ENCODE data around the gene CXCL9.
"Not testable (repeated sequence)": the region's sequence is repeated elsewhere in the genome, so short reads cannot be mapped to it uniquely, and the experiment has no call there.

The CXCL9 gene

GRCh38 chr4:76007089-76007862 lies at the start of gene CXCL9:
Gene CXCL9 (minus strand): TSS chr4:76007509. CDS start chr4:76007449, 60 bp downstream.
- Histone ChIP-seq H3K9me3 (ENCODE audit: insufficient read depth, low read depth, low read length) (no peaks in the 10 kb centered on the region), H3K4me3 (ENCODE audit: low read length) (no peak within 1 kb of the TSS), H3K27ac (ENCODE audit: low read length) (no peak within 1 kb of the TSS), H3K4me1 (ENCODE audit: insufficient read depth, low read length) (peaks cover 8% of the 10 kb centered on the region), H3K9ac (ENCODE audit: low read depth, low read length) (no peak within 1 kb of the TSS), H3K36me3 (ENCODE audit: insufficient read depth, low read depth, low read length) (no peaks in the 10 kb centered on the region), H3K27me3 (ENCODE audit: insufficient read depth, low read length) (no peaks in the 10 kb centered on the region)

- Histone ChIP-seq H3K9ac (ENCODE audit: low read depth, low read length) (no peak overlapping the region), H3K9me3 (ENCODE audit: insufficient read depth, low read depth, low read length) (no peaks in the 10 kb centered on the region), H3K27ac (ENCODE audit: low read length) (no peak overlapping the region), H3K4me3 (ENCODE audit: low read length) (no peak overlapping the region), H3K36me3 (ENCODE audit: insufficient read depth, low read depth, low read length) (no peaks in the 10 kb centered on the region), H3K4me1 (ENCODE audit: insufficient read depth, low read length) (peaks cover 24% of the 10 kb centered on the region), H3K27me3 (ENCODE audit: insufficient read depth, low read length) (no peaks in the 10 kb centered on the region)
Observed at GRCh38 chr4:76055421-76055820, 48.1 kb upstream of the CXCL9 start.

GRCh38 chr4:76055016-76055415 lies 47.7 kb upstream of the CXCL9 start:
- peaks cover 24% of the 10 kb centered on the region for H3K4me1 ChIP-seq (ENCODE audit: insufficient read depth, low read length)
- no peaks in the 10 kb centered on the region for H3K36me3 ChIP-seq (ENCODE audit: insufficient read depth, low read depth, low read length)
- no peak overlapping the region for H3K9ac ChIP-seq (ENCODE audit: low read depth, low read length)
- no peaks in the 10 kb centered on the region for H3K27me3 ChIP-seq (ENCODE audit: insufficient read depth, low read length)
- no peak overlapping the region for H3K27ac ChIP-seq (ENCODE audit: low read length)
- H3K9me3 ChIP-seq (ENCODE audit: insufficient read depth, low read depth, low read length), result no peaks in the 10 kb centered on the region
- no peak overlapping the region for H3K4me3 ChIP-seq (ENCODE audit: low read length)

DNA sequence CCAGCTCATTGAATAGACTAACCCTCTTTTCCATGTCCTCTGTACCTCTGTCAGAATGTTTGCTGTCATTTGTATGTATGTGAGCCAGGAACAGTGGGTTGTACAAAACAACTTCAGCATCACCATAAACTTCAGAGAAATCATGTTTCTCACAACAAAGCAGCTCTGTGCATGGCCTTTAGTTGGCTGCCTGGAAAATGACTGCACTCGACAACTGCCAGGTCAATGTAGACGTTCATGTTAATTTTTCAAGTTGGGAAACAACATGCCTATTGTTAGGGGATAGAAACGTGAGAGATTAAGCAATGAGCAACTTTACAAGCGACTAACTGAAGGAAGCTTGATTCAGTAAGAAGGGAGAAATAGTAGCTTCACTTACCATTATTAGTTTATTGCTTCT lies 46.4 kb upstream of the CXCL9 start:
- no peak overlapping the region for H3K4me3 ChIP-seq (ENCODE audit: low read length)

DNA sequence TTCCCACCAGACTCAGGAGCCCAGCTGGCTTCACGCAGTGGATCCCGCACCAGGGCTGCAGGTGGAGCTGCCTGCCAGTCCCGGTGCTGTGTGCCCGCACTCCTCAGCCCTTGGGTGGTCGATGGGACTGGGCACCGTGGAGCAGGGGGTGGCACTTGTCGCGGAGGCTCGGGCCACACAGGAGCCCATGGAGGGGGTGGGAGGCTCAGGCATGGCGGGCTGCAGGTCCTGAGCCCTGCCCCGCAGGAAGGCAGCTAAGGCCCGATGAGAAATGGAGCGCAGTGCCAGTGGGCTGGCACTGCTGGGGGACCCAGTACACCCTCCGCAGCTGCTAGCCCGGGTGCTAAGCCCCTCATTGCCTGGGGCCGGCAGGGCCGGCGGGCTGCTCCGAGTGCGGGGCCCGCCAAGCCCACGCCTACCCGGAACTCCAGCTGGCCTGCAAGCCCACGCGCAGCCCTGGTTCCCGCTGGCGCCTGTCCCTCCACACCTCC lies 43.3 kb upstream of the CXCL9 start:
- not testable (repeated sequence) for H3K4me3 ChIP-seq (ENCODE audit: low read length); H3K9ac ChIP-seq (ENCODE audit: low read depth, low read length); H3K36me3 ChIP-seq (ENCODE audit: insufficient read depth, low read depth, low read length); H3K27ac ChIP-seq (ENCODE audit: low read length); H3K9me3 ChIP-seq (ENCODE audit: insufficient read depth, low read depth, low read length); H3K27me3 ChIP-seq (ENCODE audit: insufficient read depth, low read length)
- peaks cover 15% of the 10 kb centered on the region for H3K4me1 ChIP-seq (ENCODE audit: insufficient read depth, low read length)

More for the DNA sequence above, 46.4 kb upstream of the CXCL9 start:
- Histone ChIP-seq H3K27me3 (ENCODE audit: insufficient read depth, low read length) (no peaks in the 10 kb centered on the region), H3K9me3 (ENCODE audit: insufficient read depth, low read depth, low read length) (no peaks in the 10 kb centered on the region), H3K4me1 (ENCODE audit: insufficient read depth, low read length) (peaks cover 24% of the 10 kb centered on the region), H3K27ac (ENCODE audit: low read length) (no peak overlapping the region), H3K9ac (ENCODE audit: low read depth, low read length) (no peak overlapping the region), H3K36me3 (ENCODE audit: insufficient read depth, low read depth, low read length) (no peaks in the 10 kb centered on the region)

GRCh38 chr4:76049860-76050416 lies 42.6 kb upstream of the CXCL9 start:
- H3K4me3 ChIP-seq (ENCODE audit: low read length); H3K36me3 ChIP-seq (ENCODE audit: insufficient read depth, low read depth, low read length); H3K9me3 ChIP-seq (ENCODE audit: insufficient read depth, low read depth, low read length); H3K27ac ChIP-seq (ENCODE audit: low read length); H3K4me1 ChIP-seq (ENCODE audit: insufficient read depth, low read length); H3K9ac ChIP-seq (ENCODE audit: low read depth, low read length); H3K27me3 ChIP-seq (ENCODE audit: insufficient read depth, low read length): not testable (repeated sequence)

DNA sequence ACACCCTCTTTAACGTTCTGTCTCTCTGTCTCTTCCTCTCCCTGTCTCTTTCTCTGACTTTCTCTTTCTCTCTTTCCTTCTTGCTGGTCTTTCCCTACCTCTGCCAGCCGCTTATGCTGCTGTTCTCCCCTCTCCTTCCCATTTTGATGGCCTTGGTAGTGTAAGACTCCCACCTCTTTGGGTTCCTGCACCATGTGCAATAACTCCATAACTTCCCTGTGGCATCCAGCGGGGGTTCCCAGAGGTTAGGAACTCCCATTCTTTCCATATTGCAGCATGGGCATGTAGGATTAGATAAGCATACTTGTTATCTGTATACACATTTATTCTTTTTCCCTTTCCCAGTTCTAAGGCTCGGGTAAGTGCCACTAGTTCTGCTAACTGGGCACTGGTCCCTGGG lies 37.4 kb upstream of the CXCL9 start:
- not testable (repeated sequence) for H3K9ac ChIP-seq (ENCODE audit: low read depth, low read length); H3K4me1 ChIP-seq (ENCODE audit: insufficient read depth, low read length); H3K27me3 ChIP-seq (ENCODE audit: insufficient read depth, low read length); H3K9me3 ChIP-seq (ENCODE audit: insufficient read depth, low read depth, low read length); H3K36me3 ChIP-seq (ENCODE audit: insufficient read depth, low read depth, low read length); H3K27ac ChIP-seq (ENCODE audit: low read length); H3K4me3 ChIP-seq (ENCODE audit: low read length)

DNA sequence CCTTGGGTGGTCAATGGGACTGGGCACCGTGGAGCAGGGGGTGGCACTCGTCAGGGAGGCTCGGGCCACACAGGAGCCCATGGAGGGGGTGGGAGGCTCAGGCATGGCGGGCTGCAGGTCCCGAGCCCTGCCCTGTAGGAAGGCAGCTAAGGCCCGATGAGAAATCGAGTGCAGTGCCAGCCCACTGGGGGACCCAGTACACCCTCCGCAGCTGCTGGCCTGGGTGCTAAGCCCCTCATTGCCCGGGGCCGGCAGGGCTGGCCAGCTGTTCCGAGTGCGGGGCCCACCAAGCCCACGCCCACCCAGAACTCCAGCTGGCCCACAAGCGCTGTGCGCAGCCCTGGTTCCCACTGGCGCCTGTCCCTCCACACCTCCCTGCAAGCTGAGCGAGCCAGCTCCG lies 36.0 kb upstream of the CXCL9 start:
- not testable (repeated sequence) for H3K9ac ChIP-seq (ENCODE audit: low read depth, low read length); H3K27me3 ChIP-seq (ENCODE audit: insufficient read depth, low read length); H3K4me3 ChIP-seq (ENCODE audit: low read length); H3K36me3 ChIP-seq (ENCODE audit: insufficient read depth, low read depth, low read length); H3K4me1 ChIP-seq (ENCODE audit: insufficient read depth, low read length); H3K27ac ChIP-seq (ENCODE audit: low read length); H3K9me3 ChIP-seq (ENCODE audit: insufficient read depth, low read depth, low read length)

DNA sequence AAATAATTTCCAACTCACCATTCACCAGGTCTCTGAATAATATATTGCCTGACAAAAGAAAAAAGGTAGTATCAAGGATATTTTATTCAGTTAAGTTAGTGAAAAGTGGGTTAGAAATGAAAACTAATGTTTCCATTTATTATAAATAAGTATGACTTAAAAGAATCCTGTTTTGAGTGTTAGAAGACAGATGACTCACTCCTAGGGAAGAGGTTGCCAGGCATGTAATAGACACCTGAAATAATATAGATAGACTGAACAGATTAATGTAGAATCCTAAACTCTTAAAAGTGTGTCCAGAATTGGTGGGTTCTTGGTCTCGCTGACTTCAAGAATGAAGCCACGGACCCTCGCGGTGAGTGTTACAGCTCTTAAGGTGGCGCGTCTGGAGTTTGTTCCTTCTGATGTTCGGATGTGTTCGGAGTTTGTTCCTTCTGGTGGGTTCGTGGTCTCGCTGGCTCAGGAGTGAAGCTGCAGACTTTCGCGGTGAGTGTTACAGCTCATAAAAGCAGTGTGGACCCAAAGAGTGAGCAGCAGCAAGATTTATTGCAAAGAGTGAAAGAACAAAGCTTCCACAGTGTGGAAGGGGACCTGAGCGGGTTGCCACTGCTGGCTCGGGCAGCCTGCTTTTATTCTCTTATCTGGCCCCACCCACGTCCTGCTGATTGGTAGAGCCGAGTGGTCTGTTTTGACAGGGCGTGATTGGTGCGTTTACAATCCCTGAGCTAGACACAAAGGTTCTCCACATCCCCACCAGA lies 35.1 kb upstream of the CXCL9 start:
- not testable (repeated sequence) for H3K9ac ChIP-seq (ENCODE audit: low read depth, low read length); H3K9me3 ChIP-seq (ENCODE audit: insufficient read depth, low read depth, low read length); H3K4me3 ChIP-seq (ENCODE audit: low read length); H3K4me1 ChIP-seq (ENCODE audit: insufficient read depth, low read length); H3K27me3 ChIP-seq (ENCODE audit: insufficient read depth, low read length); H3K27ac ChIP-seq (ENCODE audit: low read length); H3K36me3 ChIP-seq (ENCODE audit: insufficient read depth, low read depth, low read length)

GRCh38 chr4:76036855-76037254 lies 29.5 kb upstream of the CXCL9 start:
- Histone ChIP-seq H3K27ac (ENCODE audit: low read length) (no peak overlapping the region), H3K9ac (ENCODE audit: low read depth, low read length) (no peak overlapping the region), H3K4me1 (ENCODE audit: insufficient read depth, low read length) (no peaks in the 10 kb centered on the region), H3K9me3 (ENCODE audit: insufficient read depth, low read depth, low read length) (no peaks in the 10 kb centered on the region), H3K4me3 (ENCODE audit: low read length) (no peak overlapping the region), H3K27me3 (ENCODE audit: insufficient read depth, low read length) (no peaks in the 10 kb centered on the region), H3K36me3 (ENCODE audit: insufficient read depth, low read depth, low read length) (no peaks in the 10 kb centered on the region)

- no peaks in the 10 kb centered on the region for H3K27me3 ChIP-seq (ENCODE audit: insufficient read depth, low read length)
- H3K9me3 ChIP-seq (ENCODE audit: insufficient read depth, low read depth, low read length), result no peaks in the 10 kb centered on the region
- no peak within 1 kb of the TSS for H3K27ac ChIP-seq (ENCODE audit: low read length)
- H3K4me1 ChIP-seq (ENCODE audit: insufficient read depth, low read length), result no peaks in the 10 kb centered on the region
- no peak within 1 kb of the TSS for H3K4me3 ChIP-seq (ENCODE audit: low read length)
- no peak within 1 kb of the TSS for H3K9ac ChIP-seq (ENCODE audit: low read depth, low read length)
- no peaks in the 10 kb centered on the region for H3K36me3 ChIP-seq (ENCODE audit: insufficient read depth, low read depth, low read length)
Observed at GRCh38 chr4:76035799-76036380, 28.6 kb upstream of the CXCL9 start, which contains the start of gene CXCL11. Gene CXCL11 (minus strand): TSS chr4:76036070. CDS start chr4:76035987, 83 bp downstream.
